Psoas muscle (tissue), 8 donors: ENCODE data around the gene GRIN2D. TPM values are rescaled to one million over a fixed set of nuclear protein-coding genes. Genes with fewer than 3 reads are reported as not detected.
A peak's percentile ranks its signal among the peaks of the same experiment; 100 is the strongest.

Source experiments
- ATAC-seq, 4 donors: fragments of 200-7000 bp; cut with Tn5 transposase; one replicate each; pipeline ENCODE4 v1.9.1; 2020; ENCODE audit warnings: moderate library complexity in 3 of 4, mild to moderate bottlenecking in 2 of 4
- DNase-seq, 2 donors: peaks; one replicate each; pipeline ENCODE4 v3.0.0-alpha.2; 2020
- H3K27ac ChIP-seq: fragments of 200-600 bp; one replicate; pipeline ENCODE4 v1.8.0; 2022
- H3K27me3 ChIP-seq, 3 donors: fragments of 200-600 bp in 1 of 3; one replicate each; pipeline versions ENCODE4 v1.6.1 to v1.8.0; 2013 to 2022; ENCODE audit warnings: low read length in 2 of 3, mild to moderate bottlenecking in 2 of 3, moderate library complexity in 1 of 3; ENCODE audit not compliant: insufficient read depth in 3 of 3
- H3K36me3 ChIP-seq, 2 donors: fragments of 200-600 bp in 1 of 2; one replicate each; pipeline versions ENCODE4 v1.6.1 to v1.8.0; 2013 to 2022; ENCODE audit warnings: low read depth in 1 of 2, mild to moderate bottlenecking in 1 of 2, moderate library complexity in 1 of 2; ENCODE audit not compliant: insufficient read depth in 1 of 2
- H3K4me1 ChIP-seq: fragments of 200-600 bp; one replicate; pipeline ENCODE4 v1.8.0; 2022
- H3K4me3 ChIP-seq: fragments of 200-600 bp; one replicate; pipeline ENCODE4 v1.8.0; 2022; ENCODE audit warnings: mild to moderate bottlenecking
- H3K9me3 ChIP-seq: fragments of 200-600 bp; one replicate; pipeline ENCODE4 v1.8.0; 2022
- WGBS, 3 donors: extraction: QIAGEN DNeasy Blood & Tissue Kit; methylation state at CpG; one replicate each; pipeline versions ENCODE4 v1.1.6 to v1.1.7; 2013; 5-methylcytosine and 5-hydroxymethylcytosine counted together
- intact Hi-C, 2 donors: fragments of 100-400 bp; cut with DNase I; formaldehyde crosslinking; loops; one replicate each; pipeline versions ENCODE4 v1.11.0 to v1.14.2; 2022
- long read RNA-seq, 2 donors: library from polyadenylated mRNA; unstranded; transcript quantifications; one replicate each; pipeline ENCODE4 v2.0.0, GENCODE V29; 2021
- polyA plus RNA-seq, 3 donors: library from polyadenylated mRNA; stranded (reverse); fragments of 200-250 nt; gene quantifications; one replicate each; pipeline ENCODE4 v1.2.3, GENCODE V29; 2013
- total RNA-seq, 4 donors: library from RNA; stranded (reverse); fragmentation: NEBNext Ultra II Directional in 2 of 4; extraction: Animal tissue kit (Norgen Biotek cat#: 25700) in 2 of 4; gene quantifications; one replicate each; pipeline versions ENCODE4 v1.2.1 to v1.2.4, GENCODE V29; 2021 to 2023
- TF ChIP-seq, protein P1 (sequence below): fragments of 200-600 bp; IDR thresholded peaks from one replicate; pipeline ENCODE4 v1.8.0; 2022; ENCODE audit warnings: antibody characterized with exemption
- donor health status: healthy with polysubstance abuse.
- donor health status: DM: no; HTN: no; CAD: no; lungs with moderate emphysema.
- donor health status: Bipolar disorder and iron deficiency.
- donor health status: healthy.
- donor health status: DM: yes; HTN: yes; CAD: no.
- donor health status: DM: no; HTN: no; CAD: no.
- donor health status: DM: no; HTN: no; CAD: no.
- donor health status: DM: yes; HTN: yes; CAD: no.

GRIN2D gene
- total RNA-seq, result under 1 TPM; 0.04 to 0.21 (median 0.06) TPM
- under 1 TPM; 0.03 to 0.07 (median 0.04) TPM for polyA plus RNA-seq
- long read RNA-seq, donor 1, result 0 reads
- long read RNA-seq, donor 2, result 0 reads

DNA sequence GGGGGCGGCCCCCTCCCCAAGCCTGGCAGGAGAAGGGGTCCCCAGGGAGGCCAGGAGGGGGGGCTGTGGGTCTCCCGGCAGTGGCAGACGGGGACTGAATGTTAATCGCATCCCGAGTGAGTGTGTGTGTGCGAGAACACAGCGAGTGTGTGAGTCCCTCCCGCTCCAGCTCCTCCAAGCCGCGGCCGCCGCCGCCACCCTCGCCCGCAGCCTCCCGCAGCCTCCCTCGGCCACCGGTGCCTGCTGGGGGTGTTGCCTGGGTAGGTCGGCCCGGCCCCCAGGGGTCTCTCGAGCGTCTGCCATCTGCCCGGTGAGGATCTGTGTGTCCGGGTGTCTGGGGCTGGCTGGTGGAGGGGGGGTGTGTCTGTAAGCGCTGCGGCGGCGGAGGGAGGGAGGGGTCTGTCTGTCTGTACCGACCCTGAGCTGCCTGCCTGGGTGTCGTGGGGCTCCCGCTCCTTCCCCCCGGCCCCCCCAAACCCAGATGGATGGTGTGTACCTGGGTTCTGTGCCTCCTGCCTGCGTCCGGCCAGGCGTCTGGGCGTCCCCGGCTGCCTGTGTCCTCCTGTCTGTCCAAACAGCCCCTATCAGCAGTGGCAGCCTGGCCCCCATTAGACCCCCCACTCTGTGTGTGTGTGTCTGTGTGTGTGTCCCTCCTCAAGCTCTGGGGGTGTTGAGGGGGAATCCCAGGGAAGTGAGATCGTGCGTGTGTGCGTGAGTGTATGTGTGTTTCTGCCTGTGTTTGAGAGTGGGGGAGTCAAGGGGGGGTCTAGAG lies at the start of gene GRIN2D:
TSS of gene GRIN2D (plus strand) at position 110 of the 772 bp plus-strand sequence. CDS start 4,725 bp downstream, outside the sequence.
- intact Hi-C loops, result loop anchor here in 1 of 2 donors (5.0 kb wide), 1 partner anchor 76 kb away; no protein-coding TSS in a partner anchor
- WGBS, 3 donors, result 2 to 3% (median 2%) methylated on average over 22 to 40 of the region's 40 CpGs
- Histone ChIP-seq H3K36me3 (peaks cover 0 to 8% of the 10 kb centered on the region in 2 donors), H3K4me1 (no peaks in the 10 kb centered on the region), H3K9me3 (no peaks in the 10 kb centered on the region), H3K4me3 (peak within 1 kb of the TSS; percentile 30), H3K27me3 (peaks cover 0 to 56% (median 39%) of the 10 kb centered on the region in 3 donors), H3K27ac (no peak within 1 kb of the TSS)
- ATAC-seq (no peak), DNase-seq (no peak)
- TF ChIP-seq, protein P1, sequence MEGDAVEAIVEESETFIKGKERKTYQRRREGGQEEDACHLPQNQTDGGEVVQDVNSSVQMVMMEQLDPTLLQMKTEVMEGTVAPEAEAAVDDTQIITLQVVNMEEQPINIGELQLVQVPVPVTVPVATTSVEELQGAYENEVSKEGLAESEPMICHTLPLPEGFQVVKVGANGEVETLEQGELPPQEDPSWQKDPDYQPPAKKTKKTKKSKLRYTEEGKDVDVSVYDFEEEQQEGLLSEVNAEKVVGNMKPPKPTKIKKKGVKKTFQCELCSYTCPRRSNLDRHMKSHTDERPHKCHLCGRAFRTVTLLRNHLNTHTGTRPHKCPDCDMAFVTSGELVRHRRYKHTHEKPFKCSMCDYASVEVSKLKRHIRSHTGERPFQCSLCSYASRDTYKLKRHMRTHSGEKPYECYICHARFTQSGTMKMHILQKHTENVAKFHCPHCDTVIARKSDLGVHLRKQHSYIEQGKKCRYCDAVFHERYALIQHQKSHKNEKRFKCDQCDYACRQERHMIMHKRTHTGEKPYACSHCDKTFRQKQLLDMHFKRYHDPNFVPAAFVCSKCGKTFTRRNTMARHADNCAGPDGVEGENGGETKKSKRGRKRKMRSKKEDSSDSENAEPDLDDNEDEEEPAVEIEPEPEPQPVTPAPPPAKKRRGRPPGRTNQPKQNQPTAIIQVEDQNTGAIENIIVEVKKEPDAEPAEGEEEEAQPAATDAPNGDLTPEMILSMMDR, result no peak

- ATAC-seq (no peak), DNase-seq (no peak)
- 95 to 99% (median 97%) methylated on average over 6 of the region's 6 CpGs for WGBS, 3 donors
- TF ChIP-seq, protein P1, result no peak
- Histone ChIP-seq H3K27me3 (no peaks in the 10 kb centered on the region), H3K4me1 (peaks cover 7% of the 10 kb centered on the region), H3K9me3 (no peaks in the 10 kb centered on the region), H3K4me3 (no peak overlapping the region), H3K36me3 (peaks cover 0 to 15% of the 10 kb centered on the region in 2 donors), H3K27ac (no peak overlapping the region)
- intact Hi-C loops, result no loop called here
These were observed 48.6 kb upstream of the GRIN2D start for GRCh38 chr19:48344892-48345291.

DNA sequence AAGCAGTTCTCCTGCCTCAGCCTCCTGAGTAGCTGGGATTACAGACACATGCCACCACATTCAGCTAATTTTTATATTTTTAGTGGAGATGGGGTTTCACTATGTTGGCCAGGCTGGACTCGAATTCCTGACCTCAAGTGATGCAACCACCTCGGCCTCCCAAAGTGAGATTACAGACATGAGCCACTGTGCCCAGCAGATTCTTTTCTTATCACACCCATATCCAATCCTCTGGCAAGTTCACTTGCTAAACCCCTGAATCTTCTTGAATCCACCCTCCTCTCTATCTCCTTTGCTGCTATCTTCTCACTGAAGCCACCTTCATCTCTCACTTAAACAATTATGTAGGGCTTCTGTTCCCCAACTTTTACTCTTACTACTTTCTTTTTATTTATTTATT lies 47.3 kb upstream of the GRIN2D start:
- H3K9me3 ChIP-seq, result no peaks in the 10 kb centered on the region
- TF ChIP-seq, protein P1, result no peak
- H3K4me3 ChIP-seq, result no peak overlapping the region
- intact Hi-C loops, result no loop called here
- ATAC-seq (no peak), DNase-seq (no peak)
- no peak overlapping the region for H3K27ac ChIP-seq
- WGBS, 3 donors, result 45 to 92% (median 60%) methylated on average over 2 of the region's 2 CpGs
- no peaks in the 10 kb centered on the region for H3K27me3 ChIP-seq
- peaks cover 7% of the 10 kb centered on the region for H3K4me1 ChIP-seq
- peaks cover 0 to 15% of the 10 kb centered on the region in 2 donors for H3K36me3 ChIP-seq

- Histone ChIP-seq H3K4me3 (no peak overlapping the region), H3K36me3 (peaks cover 0 to 5% of the 10 kb centered on the region in 2 donors), H3K9me3 (no peaks in the 10 kb centered on the region), H3K27ac (no peak overlapping the region), H3K27me3 (no peaks in the 10 kb centered on the region), H3K4me1 (peaks cover 7% of the 10 kb centered on the region)
- intact Hi-C loops, result no loop called here
- TF ChIP-seq, protein P1, result no peak
- 18 to 31% (median 29%) methylated on average over 5 of the region's 5 CpGs for WGBS, 3 donors
- no peak for DNase-seq
- ATAC-seq, result peak in 2 of 4 donors; percentile 28 to 31
These were observed 45.4 kb upstream of the GRIN2D start for GRCh38 chr19:48348045-48348444.
